GM23338 (cell line): ENCODE results near the gene RAD54L. TPM values are rescaled to one million over a fixed set of nuclear protein-coding genes. Genes with fewer than 3 reads are reported as not detected.

Source experiments
- ATAC-seq: fragments of 200-7000 bp; cut with Tn5 transposase; 3 replicates; pipeline ENCODE4 v1.9.1; 2020
- DNase-seq: peaks from one replicate; pipeline ENCODE4 v3.0.0-alpha.2; 2015; ENCODE audit warnings: low spot score
- H2AFZ ChIP-seq: fragments of 200-600 bp; sonication (generic); 2 replicates; pipeline ENCODE4 v1.8.0; 2016; ENCODE audit warnings: antibody characterized with exemption, mild to moderate bottlenecking, moderate library complexity
- H3F3A ChIP-seq: fragments of 200-600 bp; sonication (generic); replicated peaks from 2 replicates; pipeline ENCODE4 v1.8.0; 2017; ENCODE audit warnings: antibody characterized with exemption, mixed run types, low read depth
- H3K27ac ChIP-seq: fragments of 200-600 bp; sonication (generic); 2 replicates; pipeline ENCODE4 v1.6.1; 2016; ENCODE audit warnings: low read depth
- H3K27me3 ChIP-seq: fragments of 200-600 bp; sonication (generic); 2 replicates; pipeline ENCODE4 v1.8.0; 2016; ENCODE audit warnings: mild to moderate bottlenecking, mixed run types, moderate library complexity; ENCODE audit not compliant: insufficient read depth
- H3K36me3 ChIP-seq: fragments of 200-600 bp; sonication (generic); 2 replicates; pipeline ENCODE4 v1.8.0; 2016; ENCODE audit warnings: mild to moderate bottlenecking; ENCODE audit not compliant: insufficient read depth
- H3K4me1 ChIP-seq: fragments of 200-600 bp; sonication (generic); 2 replicates; pipeline ENCODE4 v1.8.0; 2016; ENCODE audit warnings: mild to moderate bottlenecking, moderate library complexity; ENCODE audit not compliant: insufficient read depth
- H3K4me2 ChIP-seq: fragments of 200-600 bp; sonication (generic); 2 replicates; pipeline ENCODE4 v1.7.1; 2017; ENCODE audit warnings: mixed run types
- H3K4me3 ChIP-seq: fragments of 200-600 bp; sonication (generic); 2 replicates; pipeline ENCODE4 v1.6.1; 2016; ENCODE audit warnings: mixed run types
- H3K79me2 ChIP-seq: fragments of 200-600 bp; sonication (generic); replicated peaks from 2 replicates; pipeline ENCODE4 v1.8.0; 2017; ENCODE audit warnings: mild to moderate bottlenecking; ENCODE audit not compliant: insufficient read depth
- H3K9me2 ChIP-seq: fragments of 200-600 bp; sonication (generic); 2 replicates; pipeline ENCODE4 v1.8.0; 2017; ENCODE audit not compliant: insufficient read depth
- H4K20me1 ChIP-seq: fragments of 200-600 bp; sonication (generic); replicated peaks from 2 replicates; pipeline ENCODE4 v1.8.0; 2017; ENCODE audit warnings: mild to moderate bottlenecking; ENCODE audit not compliant: insufficient read depth
- H3K27ac Mint-ChIP-seq: 2 replicates; pipeline ENCODE4 v1.8.0; 2020; ENCODE audit warnings: inconsistent platforms, mild to moderate bottlenecking, moderate library complexity, mixed read lengths
- H3K27me3 Mint-ChIP-seq: 3 replicates; pipeline ENCODE4 v1.8.0; 2022; ENCODE audit warnings: low read depth, mild to moderate bottlenecking, moderate library complexity, mixed read lengths, inconsistent platforms; ENCODE audit not compliant: insufficient read depth, poor library complexity
- H3K36me3 Mint-ChIP-seq: 3 replicates; pipeline ENCODE4 v1.8.0; 2021; ENCODE audit warnings: low read depth, mild to moderate bottlenecking, inconsistent platforms, moderate library complexity, mixed read lengths
- H3K4me1 Mint-ChIP-seq: 3 replicates; pipeline ENCODE4 v1.8.0; 2020; ENCODE audit warnings: mild to moderate bottlenecking, inconsistent platforms, mixed read lengths
- H3K4me3 Mint-ChIP-seq: 3 replicates; pipeline ENCODE4 v1.8.0; 2021; ENCODE audit warnings: moderate library complexity, mild to moderate bottlenecking, inconsistent platforms, mixed read lengths
- H3K9me3 Mint-ChIP-seq: 3 replicates; pipeline ENCODE4 v1.8.0; 2020; ENCODE audit warnings: moderate library complexity, mild to moderate bottlenecking, inconsistent platforms, mixed read lengths
- JUNB ChIP-seq: IDR thresholded peaks from one replicate; pipeline ENCODE4 v1.6.1; 2016; ENCODE audit warnings: antibody characterized with exemption; ENCODE audit not compliant: unreplicated experiment
- NANOG ChIP-seq: IDR thresholded peaks from 2 replicates; pipeline ENCODE4 v1.6.1; 2016; ENCODE audit warnings: antibody characterized with exemption, borderline replicate concordance
- POLR2AphosphoS5 ChIP-seq: IDR thresholded peaks from 2 replicates; pipeline ENCODE4 v1.6.1; 2016; ENCODE audit warnings: antibody characterized with exemption, low read depth
- polyA plus RNA-seq: library from polyadenylated mRNA; unstranded; fragments of >200 nt; fragmentation: Nextera tagmentation; extraction: Ambion mirVana; gene quantifications from 2 replicates; pipeline ENCODE4 v1.2.1, GENCODE V29; 2016
- total RNA-seq: library from RNA; depleted of rRNA; stranded (reverse); fragments of >200 nt; shearing (Covaris generic); gene quantifications from 2 replicates; pipeline ENCODE4 v1.2.3, GENCODE V29; 2014
- TF ChIP-seq, protein P1 (sequence below): IDR thresholded peaks from one replicate; pipeline ENCODE4 v1.6.1; 2018; ENCODE audit warnings: antibody characterized with exemption; ENCODE audit not compliant: unreplicated experiment
- TF ChIP-seq, protein P2 (sequence below): fragments of 250-450 bp; sonication (Bioruptor Pico); IDR thresholded peaks from 2 replicates; pipeline ENCODE4 v1.5.0; 2020; ENCODE audit warnings: mild to moderate bottlenecking, moderate library complexity

RAD54L gene
- total and polyA plus RNA-seq, 2 experiments from 2014 or later = 26.4 to 48.1 TPM

GRCh38 chr1:46300673-46301405 lies 53.3 kb downstream of the RAD54L start:
- peaks cover 41% of the 10 kb centered on the region for H3K36me3 Mint-ChIP-seq
- peaks cover 13% of the 10 kb centered on the region for H3K36me3 ChIP-seq
- peaks cover 33% of the 10 kb centered on the region for H3K4me1 Mint-ChIP-seq
- peak overlapping the region; percentile 93 for H3K4me3 ChIP-seq
- peaks cover 8% of the 10 kb centered on the region for H3K27me3 Mint-ChIP-seq
- H3K4me3 Mint-ChIP-seq = peak overlapping the region; percentile 98
- ATAC-seq (no peak), DNase-seq (peak; percentile 7)
- peak overlapping the region; percentile 79 for H3K27ac ChIP-seq
- peaks cover 7% of the 10 kb centered on the region for H3K9me3 Mint-ChIP-seq
- peaks cover 39% of the 10 kb centered on the region for H3K4me1 ChIP-seq
- no peaks in the 10 kb centered on the region for H3K27me3 ChIP-seq
- peaks cover 13% of the 10 kb centered on the region for H4K20me1 ChIP-seq
- H3K4me2 ChIP-seq = peak overlapping the region; percentile 88
- TF ChIP-seq, protein P1, sequence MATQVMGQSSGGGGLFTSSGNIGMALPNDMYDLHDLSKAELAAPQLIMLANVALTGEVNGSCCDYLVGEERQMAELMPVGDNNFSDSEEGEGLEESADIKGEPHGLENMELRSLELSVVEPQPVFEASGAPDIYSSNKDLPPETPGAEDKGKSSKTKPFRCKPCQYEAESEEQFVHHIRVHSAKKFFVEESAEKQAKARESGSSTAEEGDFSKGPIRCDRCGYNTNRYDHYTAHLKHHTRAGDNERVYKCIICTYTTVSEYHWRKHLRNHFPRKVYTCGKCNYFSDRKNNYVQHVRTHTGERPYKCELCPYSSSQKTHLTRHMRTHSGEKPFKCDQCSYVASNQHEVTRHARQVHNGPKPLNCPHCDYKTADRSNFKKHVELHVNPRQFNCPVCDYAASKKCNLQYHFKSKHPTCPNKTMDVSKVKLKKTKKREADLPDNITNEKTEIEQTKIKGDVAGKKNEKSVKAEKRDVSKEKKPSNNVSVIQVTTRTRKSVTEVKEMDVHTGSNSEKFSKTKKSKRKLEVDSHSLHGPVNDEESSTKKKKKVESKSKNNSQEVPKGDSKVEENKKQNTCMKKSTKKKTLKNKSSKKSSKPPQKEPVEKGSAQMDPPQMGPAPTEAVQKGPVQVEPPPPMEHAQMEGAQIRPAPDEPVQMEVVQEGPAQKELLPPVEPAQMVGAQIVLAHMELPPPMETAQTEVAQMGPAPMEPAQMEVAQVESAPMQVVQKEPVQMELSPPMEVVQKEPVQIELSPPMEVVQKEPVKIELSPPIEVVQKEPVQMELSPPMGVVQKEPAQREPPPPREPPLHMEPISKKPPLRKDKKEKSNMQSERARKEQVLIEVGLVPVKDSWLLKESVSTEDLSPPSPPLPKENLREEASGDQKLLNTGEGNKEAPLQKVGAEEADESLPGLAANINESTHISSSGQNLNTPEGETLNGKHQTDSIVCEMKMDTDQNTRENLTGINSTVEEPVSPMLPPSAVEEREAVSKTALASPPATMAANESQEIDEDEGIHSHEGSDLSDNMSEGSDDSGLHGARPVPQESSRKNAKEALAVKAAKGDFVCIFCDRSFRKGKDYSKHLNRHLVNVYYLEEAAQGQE = no peak
- no peak for TF ChIP-seq POLR2AphosphoS5
- TF ChIP-seq NANOG = no peak
- no peak for TF ChIP-seq JUNB
- TF ChIP-seq, protein P2, sequence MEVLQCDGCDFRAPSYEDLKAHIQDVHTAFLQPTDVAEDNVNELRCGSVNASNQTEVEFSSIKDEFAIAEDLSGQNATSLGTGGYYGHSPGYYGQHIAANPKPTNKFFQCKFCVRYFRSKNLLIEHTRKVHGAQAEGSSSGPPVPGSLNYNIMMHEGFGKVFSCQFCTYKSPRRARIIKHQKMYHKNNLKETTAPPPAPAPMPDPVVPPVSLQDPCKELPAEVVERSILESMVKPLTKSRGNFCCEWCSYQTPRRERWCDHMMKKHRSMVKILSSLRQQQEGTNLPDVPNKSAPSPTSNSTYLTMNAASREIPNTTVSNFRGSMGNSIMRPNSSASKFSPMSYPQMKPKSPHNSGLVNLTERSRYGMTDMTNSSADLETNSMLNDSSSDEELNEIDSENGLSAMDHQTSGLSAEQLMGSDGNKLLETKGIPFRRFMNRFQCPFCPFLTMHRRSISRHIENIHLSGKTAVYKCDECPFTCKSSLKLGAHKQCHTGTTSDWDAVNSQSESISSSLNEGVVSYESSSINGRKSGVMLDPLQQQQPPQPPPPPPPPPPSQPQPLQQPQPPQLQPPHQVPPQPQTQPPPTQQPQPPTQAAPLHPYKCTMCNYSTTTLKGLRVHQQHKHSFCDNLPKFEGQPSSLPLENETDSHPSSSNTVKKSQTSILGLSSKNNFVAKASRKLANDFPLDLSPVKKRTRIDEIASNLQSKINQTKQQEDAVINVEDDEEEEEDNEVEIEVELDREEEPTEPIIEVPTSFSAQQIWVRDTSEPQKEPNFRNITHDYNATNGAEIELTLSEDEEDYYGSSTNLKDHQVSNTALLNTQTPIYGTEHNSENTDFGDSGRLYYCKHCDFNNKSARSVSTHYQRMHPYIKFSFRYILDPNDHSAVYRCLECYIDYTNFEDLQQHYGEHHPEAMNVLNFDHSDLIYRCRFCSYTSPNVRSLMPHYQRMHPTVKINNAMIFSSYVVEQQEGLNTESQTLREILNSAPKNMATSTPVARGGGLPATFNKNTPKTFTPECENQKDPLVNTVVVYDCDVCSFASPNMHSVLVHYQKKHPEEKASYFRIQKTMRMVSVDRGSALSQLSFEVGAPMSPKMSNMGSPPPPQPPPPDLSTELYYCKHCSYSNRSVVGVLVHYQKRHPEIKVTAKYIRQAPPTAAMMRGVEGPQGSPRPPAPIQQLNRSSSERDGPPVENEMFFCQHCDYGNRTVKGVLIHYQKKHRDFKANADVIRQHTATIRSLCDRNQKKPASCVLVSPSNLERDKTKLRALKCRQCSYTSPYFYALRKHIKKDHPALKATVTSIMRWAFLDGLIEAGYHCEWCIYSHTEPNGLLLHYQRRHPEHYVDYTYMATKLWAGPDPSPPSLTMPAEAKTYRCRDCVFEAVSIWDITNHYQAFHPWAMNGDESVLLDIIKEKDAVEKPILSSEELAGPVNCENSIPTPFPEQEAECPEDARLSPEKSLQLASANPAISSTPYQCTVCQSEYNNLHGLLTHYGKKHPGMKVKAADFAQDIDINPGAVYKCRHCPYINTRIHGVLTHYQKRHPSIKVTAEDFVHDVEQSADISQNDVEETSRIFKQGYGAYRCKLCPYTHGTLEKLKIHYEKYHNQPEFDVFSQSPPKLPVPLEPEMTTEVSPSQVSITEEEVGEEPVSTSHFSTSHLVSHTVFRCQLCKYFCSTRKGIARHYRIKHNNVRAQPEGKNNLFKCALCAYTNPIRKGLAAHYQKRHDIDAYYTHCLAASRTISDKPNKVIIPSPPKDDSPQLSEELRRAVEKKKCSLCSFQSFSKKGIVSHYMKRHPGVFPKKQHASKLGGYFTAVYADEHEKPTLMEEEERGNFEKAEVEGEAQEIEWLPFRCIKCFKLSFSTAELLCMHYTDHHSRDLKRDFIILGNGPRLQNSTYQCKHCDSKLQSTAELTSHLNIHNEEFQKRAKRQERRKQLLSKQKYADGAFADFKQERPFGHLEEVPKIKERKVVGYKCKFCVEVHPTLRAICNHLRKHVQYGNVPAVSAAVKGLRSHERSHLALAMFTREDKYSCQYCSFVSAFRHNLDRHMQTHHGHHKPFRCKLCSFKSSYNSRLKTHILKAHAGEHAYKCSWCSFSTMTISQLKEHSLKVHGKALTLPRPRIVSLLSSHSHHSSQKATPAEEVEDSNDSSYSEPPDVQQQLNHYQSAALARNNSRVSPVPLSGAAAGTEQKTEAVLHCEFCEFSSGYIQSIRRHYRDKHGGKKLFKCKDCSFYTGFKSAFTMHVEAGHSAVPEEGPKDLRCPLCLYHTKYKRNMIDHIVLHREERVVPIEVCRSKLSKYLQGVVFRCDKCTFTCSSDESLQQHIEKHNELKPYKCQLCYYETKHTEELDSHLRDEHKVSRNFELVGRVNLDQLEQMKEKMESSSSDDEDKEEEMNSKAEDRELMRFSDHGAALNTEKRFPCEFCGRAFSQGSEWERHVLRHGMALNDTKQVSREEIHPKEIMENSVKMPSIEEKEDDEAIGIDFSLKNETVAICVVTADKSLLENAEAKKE (CRISPR knock-in tag) = no peak
- H3K27ac Mint-ChIP-seq = peak overlapping the region; percentile 86
- peaks cover 72% of the 10 kb centered on the region for H3K79me2 ChIP-seq
- H2AFZ ChIP-seq = no peak overlapping the region
- no peaks in the 10 kb centered on the region for H3K9me2 ChIP-seq
- H3F3A ChIP-seq = peaks cover 11% of the 10 kb centered on the region
